ENCODE data around the gene FBXO42.
"Not testable (repeated sequence)": the region's sequence is repeated elsewhere in the genome, so short reads cannot be mapped to it uniquely, and the experiment has no call there.

FBXO42 gene

GRCh38 chr1:16356867-16357266 lies 4.6 kb upstream of the FBXO42 start:
- DNase-seq (ENCODE audit: low spot score in 2 of 2) = no peak
- H3K4me1 Mint-ChIP-seq = no peaks in the 10 kb centered on the region
- no peak for ATAC-seq (ENCODE audit: low read depth)
- H3K27me3 Mint-ChIP-seq = no peaks in the 10 kb centered on the region
- no peak overlapping the region for H3K4me3 Mint-ChIP-seq
- H3K27ac Mint-ChIP-seq = no peak overlapping the region
- no peaks in the 10 kb centered on the region for H3K36me3 Mint-ChIP-seq
- no peaks in the 10 kb centered on the region for H3K9me3 Mint-ChIP-seq

- Mint-ChIP-seq H3K27me3 (no peaks in the 10 kb centered on the region), H3K27ac (no peak overlapping the region), H3K9me3 (no peaks in the 10 kb centered on the region), H3K4me1 (peaks cover 12% of the 10 kb centered on the region), H3K4me3 (no peak overlapping the region), H3K36me3 (no peaks in the 10 kb centered on the region)
- ATAC-seq (ENCODE audit: low read depth) (no peak), DNase-seq (ENCODE audit: low spot score in 2 of 2) (no peak)
Measured at GRCh38 chr1:16354619-16355018, 2.3 kb upstream of the FBXO42 start.

- DNase-seq (ENCODE audit: low spot score in 2 of 2) (no peak), ATAC-seq (ENCODE audit: low read depth) (no peak)
- H3K36me3 Mint-ChIP-seq = no peaks in the 10 kb centered on the region
- H3K27me3 Mint-ChIP-seq = no peaks in the 10 kb centered on the region
- H3K9me3 Mint-ChIP-seq = no peaks in the 10 kb centered on the region
- H3K4me3 Mint-ChIP-seq = peak overlapping the region; percentile 93
- peaks cover 14% of the 10 kb centered on the region for H3K4me1 Mint-ChIP-seq
- H3K27ac Mint-ChIP-seq = peak overlapping the region; percentile 92
Measured at GRCh38 chr1:16352842-16353535, 709 bp upstream of the FBXO42 start.

- ATAC-seq (ENCODE audit: low read depth) (no peak), DNase-seq (ENCODE audit: low spot score in 2 of 2) (no peak)
- Mint-ChIP-seq H3K27me3 (no peaks in the 10 kb centered on the region), H3K9me3 (no peaks in the 10 kb centered on the region), H3K4me1 (peaks cover 14% of the 10 kb centered on the region), H3K4me3 (peak overlapping the region; percentile 93), H3K27ac (peak overlapping the region; percentile 92), H3K36me3 (no peaks in the 10 kb centered on the region)
Measured at GRCh38 chr1:16351456-16351993, 755 bp downstream of the FBXO42 start.

- Mint-ChIP-seq H3K27me3 (no peaks in the 10 kb centered on the region), H3K4me1 (peaks cover 17% of the 10 kb centered on the region), H3K36me3 (peaks cover 2% of the 10 kb centered on the region), H3K9me3 (no peaks in the 10 kb centered on the region), H3K27ac (peak overlapping the region; percentile 92), H3K4me3 (no peak overlapping the region)
- DNase-seq (ENCODE audit: low spot score in 2 of 2) (no peak), ATAC-seq (ENCODE audit: low read depth) (no peak)
Measured at GRCh38 chr1:16349847-16350406, 2.4 kb downstream of the FBXO42 start.

GRCh38 chr1:16348414-16349182 lies 3.7 kb downstream of the FBXO42 start:
- DNase-seq (ENCODE audit: low spot score in 2 of 2) = no peak
- H3K27ac Mint-ChIP-seq = no peak overlapping the region
- no peak overlapping the region for H3K4me3 Mint-ChIP-seq
- ATAC-seq (ENCODE audit: low read depth) = no peak
- H3K9me3 Mint-ChIP-seq = no peaks in the 10 kb centered on the region
- no peaks in the 10 kb centered on the region for H3K27me3 Mint-ChIP-seq
- H3K4me1 Mint-ChIP-seq = peaks cover 17% of the 10 kb centered on the region
- peaks cover 2% of the 10 kb centered on the region for H3K36me3 Mint-ChIP-seq

GRCh38 chr1:16343276-16343675 lies 9.0 kb downstream of the FBXO42 start:
- H3K4me3 Mint-ChIP-seq; DNase-seq (ENCODE audit: low spot score in 2 of 2); H3K27ac Mint-ChIP-seq; H3K36me3 Mint-ChIP-seq; ATAC-seq (ENCODE audit: low read depth); H3K9me3 Mint-ChIP-seq; H3K27me3 Mint-ChIP-seq; H3K4me1 Mint-ChIP-seq: not testable (repeated sequence)

GRCh38 chr1:16342331-16343062 lies 9.8 kb downstream of the FBXO42 start:
- Mint-ChIP-seq H3K27me3 (no peaks in the 10 kb centered on the region), H3K9me3 (no peaks in the 10 kb centered on the region), H3K4me3 (no peak overlapping the region), H3K4me1 (peaks cover 5% of the 10 kb centered on the region), H3K36me3 (peaks cover 8% of the 10 kb centered on the region), H3K27ac (no peak overlapping the region)
- DNase-seq (ENCODE audit: low spot score in 2 of 2) (no peak), ATAC-seq (ENCODE audit: low read depth) (no peak)

GRCh38 chr1:16340673-16341072 lies 11.6 kb downstream of the FBXO42 start:
- Mint-ChIP-seq H3K4me3 (no peak overlapping the region), H3K27ac (no peak overlapping the region), H3K9me3 (no peaks in the 10 kb centered on the region), H3K36me3 (peaks cover 6% of the 10 kb centered on the region), H3K4me1 (peaks cover 6% of the 10 kb centered on the region), H3K27me3 (no peaks in the 10 kb centered on the region)
- DNase-seq (ENCODE audit: low spot score in 2 of 2) (no peak), ATAC-seq (ENCODE audit: low read depth) (no peak)

- no peaks in the 10 kb centered on the region for H3K27me3 Mint-ChIP-seq
- no peak overlapping the region for H3K4me3 Mint-ChIP-seq
- ATAC-seq (ENCODE audit: low read depth) = no peak
- no peak for DNase-seq (ENCODE audit: low spot score in 2 of 2)
- no peaks in the 10 kb centered on the region for H3K9me3 Mint-ChIP-seq
- H3K27ac Mint-ChIP-seq = no peak overlapping the region
- peaks cover 13% of the 10 kb centered on the region for H3K4me1 Mint-ChIP-seq
- H3K36me3 Mint-ChIP-seq = peaks cover 12% of the 10 kb centered on the region
Measured at GRCh38 chr1:16338961-16339360, 13.3 kb downstream of the FBXO42 start.

- H3K9me3 Mint-ChIP-seq = no peaks in the 10 kb centered on the region
- peaks cover 12% of the 10 kb centered on the region for H3K36me3 Mint-ChIP-seq
- H3K4me1 Mint-ChIP-seq = peaks cover 13% of the 10 kb centered on the region
- DNase-seq (ENCODE audit: low spot score in 2 of 2) (no peak), ATAC-seq (ENCODE audit: low read depth) (no peak)
- H3K4me3 Mint-ChIP-seq = no peak overlapping the region
- no peak overlapping the region for H3K27ac Mint-ChIP-seq
- no peaks in the 10 kb centered on the region for H3K27me3 Mint-ChIP-seq
Measured at GRCh38 chr1:16334655-16335340, 17.5 kb downstream of the FBXO42 start.

GRCh38 chr1:16326833-16327404 lies 25.4 kb downstream of the FBXO42 start:
- ATAC-seq (ENCODE audit: low read depth) = peak; percentile 27
- Mint-ChIP-seq H3K9me3 (no peaks in the 10 kb centered on the region), H3K27me3 (no peaks in the 10 kb centered on the region)

GRCh38 chr1:16324456-16324890 lies 27.8 kb downstream of the FBXO42 start:
- Mint-ChIP-seq H3K4me3 (no peak overlapping the region), H3K27me3 (no peaks in the 10 kb centered on the region), H3K9me3 (no peaks in the 10 kb centered on the region), H3K4me1 (peaks cover 16% of the 10 kb centered on the region), H3K27ac (no peak overlapping the region), H3K36me3 (peaks cover 8% of the 10 kb centered on the region)
- no peak for DNase-seq (ENCODE audit: low spot score in 2 of 2)
- ATAC-seq (ENCODE audit: low read depth) = no peak

More at GRCh38 chr1:16326833-16327404, 25.4 kb downstream of the FBXO42 start:
- Mint-ChIP-seq H3K4me1 (peaks cover 9% of the 10 kb centered on the region), H3K36me3 (peaks cover 10% of the 10 kb centered on the region), H3K27ac (peak overlapping the region; percentile 8), H3K4me3 (no peak overlapping the region)
- no peak for DNase-seq (ENCODE audit: low spot score in 2 of 2)
